GM12892 (cell line): Measurements from ENCODE around the gene ZC3H10.

ENCODE experiments used
- POLR2AphosphoS5 ChIP-seq: IDR thresholded peaks from 2 replicates; pipeline ENCODE4 v1.6.1; 2011; ENCODE audit warnings: low read depth, low read length, control low read depth
- TAF1 ChIP-seq: IDR thresholded peaks from 2 replicates; pipeline ENCODE4 v1.6.1; 2011; ENCODE audit warnings: low read depth, mild to moderate bottlenecking, control low read depth, low read length, borderline replicate concordance

DNA sequence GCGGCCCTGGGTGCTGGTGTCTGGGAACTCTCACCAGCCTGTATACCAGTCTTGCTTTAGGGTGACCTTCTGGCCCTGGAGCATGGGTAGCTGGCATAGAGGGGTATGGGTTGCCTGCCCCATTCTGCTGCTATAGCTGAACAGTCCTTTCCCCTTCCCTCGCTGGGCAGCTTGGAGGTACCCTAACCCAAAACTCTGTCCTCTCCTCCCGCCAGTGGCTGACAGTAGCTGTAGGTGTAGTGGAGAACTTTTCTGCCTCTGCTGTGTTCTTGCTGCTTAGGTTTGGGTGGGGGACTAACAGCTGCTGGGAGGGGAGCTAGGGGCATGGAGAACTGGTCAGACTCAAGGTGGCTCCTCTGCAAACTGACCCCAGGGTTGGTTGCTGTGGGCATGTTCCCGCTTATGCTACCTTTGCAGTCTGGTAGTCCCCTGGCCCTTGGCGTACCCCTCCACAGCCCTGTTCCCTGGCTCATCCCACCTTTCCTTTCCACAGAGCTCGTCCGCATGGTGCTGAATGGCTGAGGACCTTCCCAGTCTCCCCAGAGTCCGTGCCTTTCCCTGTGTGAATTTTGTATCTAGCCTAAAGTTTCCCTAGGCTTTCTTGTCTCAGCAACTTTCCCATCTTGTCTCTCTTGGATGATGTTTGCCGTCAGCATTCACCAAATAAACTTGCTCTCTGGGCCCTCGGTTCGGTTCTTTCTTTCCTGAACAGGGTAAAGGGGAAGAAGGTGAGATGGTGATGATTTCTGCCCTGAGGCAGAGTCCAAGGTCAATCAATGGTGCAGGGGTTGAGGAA lies 43.0 kb downstream of the ZC3H10 start:
- TF ChIP-seq TAF1, result no peak
- no peak for TF ChIP-seq POLR2AphosphoS5
